ENCODE data around the gene PBX1. TPM values are rescaled to one million over a fixed set of nuclear protein-coding genes. Genes with fewer than 3 reads are reported as not detected.
A peak's percentile ranks its signal among the peaks of the same experiment; 100 is the strongest.

PBX1 gene
- total RNA-seq, 2 donors from 2014 or later = 59.9 to 79.2 TPM

DNA sequence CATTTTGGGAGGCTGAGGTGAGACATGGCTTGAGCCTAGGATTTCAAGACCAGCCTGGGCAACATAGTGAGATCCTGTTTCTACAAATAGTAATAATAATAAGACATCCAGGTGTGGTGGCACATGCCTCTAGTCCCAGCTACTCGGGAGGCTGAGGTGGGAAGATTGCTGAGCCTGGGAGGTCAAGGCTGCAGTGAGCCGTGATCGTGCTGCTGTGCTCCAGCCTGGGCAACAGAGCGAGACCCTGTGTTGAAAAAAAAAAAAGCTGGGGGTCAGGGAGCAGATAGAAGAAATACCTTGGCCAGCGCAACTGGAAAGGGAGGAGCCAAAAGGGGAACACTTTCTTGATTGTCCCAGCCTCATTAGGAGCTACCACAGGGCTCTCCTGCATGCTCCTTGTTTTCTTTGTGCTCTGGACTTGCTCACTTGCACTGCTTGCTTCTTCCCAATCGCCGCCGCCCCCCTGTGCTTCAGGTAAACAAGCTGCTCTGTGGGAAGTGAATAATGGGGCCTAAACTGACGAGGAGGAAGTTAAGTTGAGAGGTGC lies 31.1 kb downstream of the PBX1 start:
- Histone ChIP-seq H3K36me3 (ENCODE audit: control insufficient read depth, insufficient read depth, low read length) (peaks cover 7% of the 10 kb centered on the region), H3K4me3 (ENCODE audit: low read length) (peak overlapping the region; percentile 69), H3K9me3 (ENCODE audit: control insufficient read depth, low read length) (no peaks in the 10 kb centered on the region), H3K9ac (ENCODE audit: extremely low read depth, low read length, poor library complexity, severe bottlenecking) (no peak overlapping the region), H3K27me3 (ENCODE audit: control insufficient read depth, insufficient read depth, low read length, poor library complexity, severe bottlenecking) (no peaks in the 10 kb centered on the region), H3K4me1 (ENCODE audit: control insufficient read depth, insufficient read depth, low read length) (peaks cover 32% of the 10 kb centered on the region), H3K27ac (ENCODE audit: low read depth, low read length) (no peak overlapping the region)
- H3K27me3 Mint-ChIP-seq (ENCODE audit: insufficient read depth) = no peaks in the 10 kb centered on the region
- H3K9me3 Mint-ChIP-seq = no peaks in the 10 kb centered on the region
- peak overlapping the region; percentile 97 for H3K27ac Mint-ChIP-seq
- peak overlapping the region; percentile 54 for H3K4me3 Mint-ChIP-seq
- TF ChIP-seq, protein P1, sequence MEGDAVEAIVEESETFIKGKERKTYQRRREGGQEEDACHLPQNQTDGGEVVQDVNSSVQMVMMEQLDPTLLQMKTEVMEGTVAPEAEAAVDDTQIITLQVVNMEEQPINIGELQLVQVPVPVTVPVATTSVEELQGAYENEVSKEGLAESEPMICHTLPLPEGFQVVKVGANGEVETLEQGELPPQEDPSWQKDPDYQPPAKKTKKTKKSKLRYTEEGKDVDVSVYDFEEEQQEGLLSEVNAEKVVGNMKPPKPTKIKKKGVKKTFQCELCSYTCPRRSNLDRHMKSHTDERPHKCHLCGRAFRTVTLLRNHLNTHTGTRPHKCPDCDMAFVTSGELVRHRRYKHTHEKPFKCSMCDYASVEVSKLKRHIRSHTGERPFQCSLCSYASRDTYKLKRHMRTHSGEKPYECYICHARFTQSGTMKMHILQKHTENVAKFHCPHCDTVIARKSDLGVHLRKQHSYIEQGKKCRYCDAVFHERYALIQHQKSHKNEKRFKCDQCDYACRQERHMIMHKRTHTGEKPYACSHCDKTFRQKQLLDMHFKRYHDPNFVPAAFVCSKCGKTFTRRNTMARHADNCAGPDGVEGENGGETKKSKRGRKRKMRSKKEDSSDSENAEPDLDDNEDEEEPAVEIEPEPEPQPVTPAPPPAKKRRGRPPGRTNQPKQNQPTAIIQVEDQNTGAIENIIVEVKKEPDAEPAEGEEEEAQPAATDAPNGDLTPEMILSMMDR (conservative IDR thresholded peaks at IDR 0.05) = no peak
- H3K36me3 Mint-ChIP-seq (ENCODE audit: low read depth) = peaks cover 9% of the 10 kb centered on the region
- H3K4me1 Mint-ChIP-seq = peaks cover 71% of the 10 kb centered on the region
- 42 to 56% methylated on average over 4 to 9 of the region's 9 CpGs for WGBS, 2 experiments (ENCODE audit: insufficient coverage in 1 of 2, insufficient read length in 1 of 2)
- DNase-seq = peak; percentile 86

DNA sequence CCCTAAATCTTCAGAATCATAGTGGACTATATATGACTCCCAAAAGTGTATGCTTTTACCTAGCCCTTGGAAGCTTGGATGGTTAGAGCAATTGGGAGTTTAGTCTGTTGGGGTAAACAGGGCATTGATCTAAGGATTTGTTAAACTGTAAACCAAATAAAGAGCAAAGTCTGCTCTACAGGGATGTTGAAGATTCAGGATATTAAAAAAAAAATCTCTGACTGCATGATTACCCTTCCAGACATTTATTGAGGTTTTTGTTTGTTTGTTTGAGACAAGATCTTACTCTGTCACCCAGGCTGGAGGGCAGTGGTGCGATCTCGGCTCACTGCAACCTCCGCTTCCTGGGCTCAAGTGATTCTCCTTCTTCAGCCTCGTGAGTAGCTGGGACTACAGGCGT lies 31.6 kb downstream of the PBX1 start:
- peaks cover 7% of the 10 kb centered on the region for H3K36me3 ChIP-seq (ENCODE audit: control insufficient read depth, insufficient read depth, low read length)
- no peak overlapping the region for H3K9ac ChIP-seq (ENCODE audit: extremely low read depth, low read length, poor library complexity, severe bottlenecking)
- no peaks in the 10 kb centered on the region for H3K9me3 ChIP-seq (ENCODE audit: control insufficient read depth, low read length)
- peak overlapping the region; percentile 47 for H3K27ac ChIP-seq (ENCODE audit: low read depth, low read length)
- Mint-ChIP-seq H3K9me3 (no peaks in the 10 kb centered on the region), H3K36me3 (ENCODE audit: low read depth) (peaks cover 9% of the 10 kb centered on the region), H3K4me1 (peaks cover 70% of the 10 kb centered on the region), H3K27me3 (ENCODE audit: insufficient read depth) (no peaks in the 10 kb centered on the region), H3K4me3 (peak overlapping the region; percentile 54), H3K27ac (peak overlapping the region; percentile 97)
- peak; percentile 37 for DNase-seq
- WGBS, 2 experiments (ENCODE audit: insufficient coverage in 1 of 2, insufficient read length in 1 of 2) = 69 to 80% methylated on average over 2 to 5 of the region's 5 CpGs
- TF ChIP-seq, protein P1 (conservative IDR thresholded peaks at IDR 0.05) = no peak
- H3K27me3 ChIP-seq (ENCODE audit: control insufficient read depth, insufficient read depth, low read length, poor library complexity, severe bottlenecking) = no peaks in the 10 kb centered on the region
- peaks cover 32% of the 10 kb centered on the region for H3K4me1 ChIP-seq (ENCODE audit: control insufficient read depth, insufficient read depth, low read length)
- peak overlapping the region; percentile 69 for H3K4me3 ChIP-seq (ENCODE audit: low read length)

GRCh38 chr1:164591858-164592257 lies 32.9 kb downstream of the PBX1 start:
- Histone ChIP-seq H3K9me3 (ENCODE audit: control insufficient read depth, low read length) (no peaks in the 10 kb centered on the region), H3K9ac (ENCODE audit: extremely low read depth, low read length, poor library complexity, severe bottlenecking) (no peak overlapping the region), H3K27ac (ENCODE audit: low read depth, low read length) (peak overlapping the region; percentile 94), H3K36me3 (ENCODE audit: control insufficient read depth, insufficient read depth, low read length) (peaks cover under 1% of the 10 kb centered on the region), H3K27me3 (ENCODE audit: control insufficient read depth, insufficient read depth, low read length, poor library complexity, severe bottlenecking) (no peaks in the 10 kb centered on the region), H3K4me3 (ENCODE audit: low read length) (no peak overlapping the region), H3K4me1 (ENCODE audit: control insufficient read depth, insufficient read depth, low read length) (peaks cover 32% of the 10 kb centered on the region)
- Mint-ChIP-seq H3K36me3 (ENCODE audit: low read depth) (peaks cover 4% of the 10 kb centered on the region), H3K4me1 (peaks cover 63% of the 10 kb centered on the region), H3K4me3 (peak overlapping the region; percentile 54), H3K27me3 (ENCODE audit: insufficient read depth) (no peaks in the 10 kb centered on the region), H3K27ac (peak overlapping the region; percentile 81), H3K9me3 (no peaks in the 10 kb centered on the region)
- 48% methylated on average over 1 of the region's 1 CpG; no CpG with 5 or more reads in 1 of the 2 experiments for WGBS, 2 experiments (ENCODE audit: insufficient coverage in 1 of 2, insufficient read length in 1 of 2)
- peak; percentile 55 for DNase-seq
- TF ChIP-seq, protein P1 (conservative IDR thresholded peaks at IDR 0.05) = no peak

Measured in endodermal cell (in vitro differentiated cells).